ENCODE results near the gene SSBP2.

DNA sequence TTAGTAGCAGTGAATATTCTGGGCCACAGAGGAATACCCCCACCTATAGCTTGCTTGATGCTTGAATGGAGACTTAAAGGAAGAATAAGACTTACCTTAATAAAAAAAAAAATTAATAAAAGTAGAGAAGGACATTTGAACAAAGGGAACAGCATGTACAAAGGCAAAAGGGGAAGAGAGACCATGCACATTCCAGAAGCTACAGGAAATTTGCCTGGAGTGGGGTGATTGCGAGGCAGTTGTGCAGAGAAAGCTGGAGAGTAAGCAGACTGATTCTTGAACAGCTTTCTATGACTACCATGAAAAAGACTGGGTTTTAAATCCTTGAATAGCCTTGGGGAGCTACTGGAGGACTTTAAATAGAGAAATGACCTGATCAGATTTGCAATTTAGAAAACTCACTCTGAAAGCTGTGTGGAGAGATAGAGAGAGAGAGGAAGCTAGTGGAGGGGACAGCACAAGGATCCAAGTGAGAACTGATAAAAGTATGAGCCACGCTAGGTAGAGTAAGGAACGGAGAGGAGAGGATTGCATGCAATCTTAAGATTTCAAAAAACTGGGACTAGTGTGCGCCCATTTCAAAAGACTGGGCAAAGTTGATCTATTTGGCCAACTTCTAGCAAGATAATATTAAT is 12.5 kb upstream of the SSBP2 start:
- TF ChIP-seq EZH2 (IDR thresholded peaks at IDR 0.05; ENCODE audit: low read length, missing control alignments), result no peak
- TF ChIP-seq, protein P1, sequence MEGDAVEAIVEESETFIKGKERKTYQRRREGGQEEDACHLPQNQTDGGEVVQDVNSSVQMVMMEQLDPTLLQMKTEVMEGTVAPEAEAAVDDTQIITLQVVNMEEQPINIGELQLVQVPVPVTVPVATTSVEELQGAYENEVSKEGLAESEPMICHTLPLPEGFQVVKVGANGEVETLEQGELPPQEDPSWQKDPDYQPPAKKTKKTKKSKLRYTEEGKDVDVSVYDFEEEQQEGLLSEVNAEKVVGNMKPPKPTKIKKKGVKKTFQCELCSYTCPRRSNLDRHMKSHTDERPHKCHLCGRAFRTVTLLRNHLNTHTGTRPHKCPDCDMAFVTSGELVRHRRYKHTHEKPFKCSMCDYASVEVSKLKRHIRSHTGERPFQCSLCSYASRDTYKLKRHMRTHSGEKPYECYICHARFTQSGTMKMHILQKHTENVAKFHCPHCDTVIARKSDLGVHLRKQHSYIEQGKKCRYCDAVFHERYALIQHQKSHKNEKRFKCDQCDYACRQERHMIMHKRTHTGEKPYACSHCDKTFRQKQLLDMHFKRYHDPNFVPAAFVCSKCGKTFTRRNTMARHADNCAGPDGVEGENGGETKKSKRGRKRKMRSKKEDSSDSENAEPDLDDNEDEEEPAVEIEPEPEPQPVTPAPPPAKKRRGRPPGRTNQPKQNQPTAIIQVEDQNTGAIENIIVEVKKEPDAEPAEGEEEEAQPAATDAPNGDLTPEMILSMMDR (conservative IDR thresholded peaks at IDR 0.05 in 1 of 2, IDR thresholded peaks at IDR 0.05 in 1 of 2; ENCODE audit: low read depth in 1 of 2, low read length in 2 of 2), result no peak
